HCT116 (cell line): Measurements from ENCODE around the gene SMIM11. TPM values are rescaled to one million over a fixed set of nuclear protein-coding genes. Genes with fewer than 3 reads are reported as not detected.

Experiments used
- ATAC-seq: fragments of 200-7000 bp; cut with Tn5 transposase; 2 replicates; pipeline ENCODE4 v1.9.1; 2020; ENCODE audit warnings: mild to moderate bottlenecking, moderate library complexity
- BruUV-seq: library from RNA; stranded (reverse); fragments of 400-500 nt; replicated peaks from 2 replicates; lab custom pipeline; 2021; lab: Mats Ljungman, UMichigan
- CTCF ChIA-PET: fragments of 300-600 bp; sonication (Branson Sonifier 250); formaldehyde crosslinking; loops from one replicate; lab custom pipeline; 2021; ENCODE audit warnings: antibody characterized with exemption; lab: Charles Lee
- POLR2A ChIA-PET: fragments of 300-600, 350-600 bp; sonication (Branson Sonifier 250); formaldehyde crosslinking; loops from one replicate; lab custom pipeline; 2021; ENCODE audit warnings: antibody characterized with exemption; lab: Charles Lee
- RAD21 ChIA-PET, 2 experiments: fragments of 300-600 bp; sonication (Branson Sonifier 250); formaldehyde crosslinking; loops; one replicate each; lab custom pipeline; 2023; ENCODE audit warnings: low total read pairs in 2 of 2; ENCODE audit not compliant: uncharacterized antibody in 2 of 2, unreplicated experiment in 2 of 2, low non-redundant PET in 1 of 2; lab: Charles Lee
- DNase-seq: peaks from one replicate; pipeline ENCODE4 v3.0.0-alpha.2; 2010; ENCODE audit warnings: low read depth, low spot score
- H2AFZ ChIP-seq: fragments of 200-600 bp; shearing (Covaris generic), sonication (generic); 2 replicates; pipeline ENCODE4 v1.6.1; 2017; ENCODE audit warnings: low read depth, mixed run types, mixed read lengths, antibody characterized with exemption, low read length; ENCODE audit not compliant: poor library complexity, severe bottlenecking
- H3K27ac ChIP-seq: 2 replicates; pipeline ENCODE4 v1.5.1; 2012; ENCODE audit warnings: low read depth, low read length
- H3K27me3 ChIP-seq: fragments of 200-600 bp; sonication (generic); 2 replicates; pipeline ENCODE4 v1.6.1; 2016; ENCODE audit warnings: mixed run types, low read length, mixed read lengths; ENCODE audit not compliant: insufficient read depth
- H3K36me3 ChIP-seq, 2 experiments: fragments of 200-500 bp in 1 of 2; fragments of 200-600 bp in 1 of 2; sonication (Bioruptor generic) in 1 of 2; sonication (generic) in 1 of 2; 2 replicates each; pipeline versions ENCODE4 v1.5.1 to v1.6.1; 2014 to 2016; ENCODE audit warnings: low read length in 2 of 2, inconsistent platforms in 1 of 2, mixed read lengths in 1 of 2, mixed run types in 1 of 2; ENCODE audit not compliant: insufficient read depth in 2 of 2, control insufficient read depth in 1 of 2
- H3K4me1 ChIP-seq, 2 experiments: fragments of 200-600 bp in 1 of 2; sonication (generic) in 1 of 2; 2 replicates each; pipeline versions ENCODE4 v1.5.1 to v1.6.1; 2012 to 2017; ENCODE audit warnings: low read length in 2 of 2, inconsistent platforms in 1 of 2, mild to moderate bottlenecking in 1 of 2, mixed read lengths in 1 of 2, mixed run types in 1 of 2, moderate library complexity in 1 of 2; ENCODE audit not compliant: insufficient read depth in 2 of 2, control insufficient read depth in 1 of 2
- H3K4me2 ChIP-seq: fragments of 200-600 bp; sonication (generic); 2 replicates; pipeline ENCODE4 v1.6.1; 2017; ENCODE audit warnings: mixed run types, low read length, mixed read lengths
- H3K4me3 ChIP-seq, 2 experiments: fragments of 200-600 bp in 1 of 2; sonication (generic) in 1 of 2; replicated peaks in 1 of 2; 2 replicates each; pipeline ENCODE4 v1.5.1; 2011 to 2016; ENCODE audit warnings: low read length in 2 of 2, control low read depth in 1 of 2, low read depth in 1 of 2, mild to moderate bottlenecking in 1 of 2, mixed read lengths in 1 of 2, mixed run types in 1 of 2
- H3K79me2 ChIP-seq: fragments of 200-600 bp; sonication (generic); 2 replicates; pipeline ENCODE4 v1.6.1; 2017; ENCODE audit warnings: mild to moderate bottlenecking, mixed run types, low read length, moderate library complexity, mixed read lengths; ENCODE audit not compliant: insufficient read depth
- H3K9ac ChIP-seq: fragments of 200-600 bp; sonication (generic); 2 replicates; pipeline ENCODE4 v1.6.1; 2016; ENCODE audit warnings: low read length, mixed read lengths
- H3K9me2 ChIP-seq: fragments of 200-600 bp; sonication (generic), shearing (Covaris generic); 2 replicates; pipeline ENCODE4 v1.6.1; 2017; ENCODE audit warnings: mixed run types, mild to moderate bottlenecking, moderate library complexity; ENCODE audit not compliant: insufficient read depth
- H3K9me3 ChIP-seq, 2 experiments: fragments of 200-500 bp in 1 of 2; fragments of 200-600 bp in 1 of 2; sonication (Bioruptor generic) in 1 of 2; sonication (generic) in 1 of 2; 2 replicates each; pipeline ENCODE4 v1.6.1; 2014 to 2017; ENCODE audit warnings: low read length in 2 of 2, mixed read lengths in 2 of 2, inconsistent platforms in 1 of 2, low read depth in 1 of 2, mild to moderate bottlenecking in 1 of 2, mixed run types in 1 of 2, moderate library complexity in 1 of 2; ENCODE audit not compliant: control insufficient read depth in 1 of 2, insufficient read depth in 1 of 2
- H4K20me1 ChIP-seq: fragments of 200-600 bp; sonication (generic), shearing (Covaris generic); 2 replicates; pipeline ENCODE4 v1.6.1; 2017; ENCODE audit warnings: mixed run types, mild to moderate bottlenecking, moderate library complexity; ENCODE audit not compliant: insufficient read depth
- CBX3 ChIP-seq: IDR thresholded peaks from 2 replicates; pipeline ENCODE4 v1.6.1; 2012; ENCODE audit warnings: low read depth
- CEBPB ChIP-seq: IDR thresholded peaks from 2 replicates; pipeline ENCODE4 v1.6.1; 2012; ENCODE audit warnings: low read depth
- EZH2phosphoT487 ChIP-seq: fragments of 200-600 bp; IDR thresholded peaks from 2 replicates; pipeline ENCODE4 v1.6.1; 2018; ENCODE audit warnings: antibody characterized with exemption, borderline replicate concordance
- FOSL1 ChIP-seq: IDR thresholded peaks from 2 replicates; pipeline ENCODE4 v1.6.1; 2012; ENCODE audit warnings: low read depth
- POLR2A ChIP-seq: IDR thresholded peaks from 2 replicates; pipeline ENCODE4 v1.7.0; 2011; ENCODE audit warnings: borderline replicate concordance; ENCODE audit not compliant: insufficient read depth, insufficient read length; ENCODE audit errors: extremely low read depth
- RAD21 ChIP-seq: IDR thresholded peaks from 2 replicates; pipeline ENCODE4 v1.6.1; 2012; ENCODE audit warnings: low read depth, mild to moderate bottlenecking
- REST ChIP-seq: IDR thresholded peaks from 2 replicates; pipeline ENCODE4 v1.6.1; 2012; ENCODE audit warnings: low read depth
- SRF ChIP-seq: IDR thresholded peaks from 2 replicates; pipeline ENCODE4 v1.6.1; 2012; ENCODE audit warnings: low read depth
- TCF7L2 ChIP-seq: IDR thresholded peaks from 2 replicates; pipeline ENCODE4 v1.7.0; 2011; ENCODE audit warnings: borderline replicate concordance, inconsistent platforms; ENCODE audit not compliant: insufficient read depth, insufficient read length; ENCODE audit errors: extremely low read depth
- YY1 ChIP-seq: IDR thresholded peaks from 2 replicates; pipeline ENCODE4 v1.6.1; 2011; ENCODE audit warnings: low read length, low read depth, moderate library complexity, mild to moderate bottlenecking; ENCODE audit not compliant: insufficient replicate concordance; ENCODE audit errors: extremely low read depth
- ZBTB33 ChIP-seq: IDR thresholded peaks from 2 replicates; pipeline ENCODE4 v1.6.1; 2011; ENCODE audit warnings: mild to moderate bottlenecking, low read length, moderate library complexity; ENCODE audit not compliant: insufficient replicate concordance; ENCODE audit errors: extremely low read depth
- ZNF274 ChIP-seq: fragments of 200-500 bp; sonication (Bioruptor generic); IDR thresholded peaks from 2 replicates; pipeline ENCODE4 v1.6.1; 2014; ENCODE audit warnings: mild to moderate bottlenecking, low read depth, low read length, inconsistent platforms
- intact Hi-C: fragments of 100-400 bp; cut with micrococcal nuclease; formaldehyde crosslinking; loops from 2 replicates; pipeline ENCODE4 v1.10.0; 2022
- total RNA-seq: library from RNA; stranded (reverse); gene quantifications from one replicate; pipeline ENCODE4 v1.2.1, GENCODE V29; 2021; ENCODE audit not compliant: unreplicated experiment
- TF ChIP-seq, protein P1 (sequence below), 3 experiments: fragments of 200-600 bp in 1 of 3; sonication (generic) in 1 of 3; IDR thresholded peaks in 2 of 3; conservative IDR thresholded peaks in 1 of 3; 2 replicates each; pipeline ENCODE4 v1.5.1; 2012 to 2017; ENCODE audit warnings: low read depth in 2 of 3, low read length in 2 of 3, antibody characterized with exemption in 1 of 3, borderline replicate concordance in 1 of 3, control low read depth in 1 of 3, mild to moderate bottlenecking in 1 of 3, mixed read lengths in 1 of 3, mixed run types in 1 of 3, moderate library complexity in 1 of 3; ENCODE audit not compliant: insufficient read depth in 1 of 3
- TF ChIP-seq, protein P2 (sequence below): IDR thresholded peaks from 2 replicates; pipeline ENCODE4 v1.6.1; 2012

SMIM11 gene
- total RNA-seq, 1 experiment from 2014 or later, result 18.9 TPM

GRCh38 chr21:34337741-34338140 lies 37.6 kb upstream of the SMIM11 start:
- no TSS peak for BruUV-seq
- TF ChIP-seq ZNF274 (no peak), YY1 (no peak), CEBPB (no peak), SRF (no peak), EZH2phosphoT487 (no peak), ZBTB33 (no peak), CBX3 (no peak), RAD21 (no peak), FOSL1 (no peak), POLR2A (no peak), TCF7L2 (no peak), REST (no peak)
- TF ChIP-seq, protein P1, sequence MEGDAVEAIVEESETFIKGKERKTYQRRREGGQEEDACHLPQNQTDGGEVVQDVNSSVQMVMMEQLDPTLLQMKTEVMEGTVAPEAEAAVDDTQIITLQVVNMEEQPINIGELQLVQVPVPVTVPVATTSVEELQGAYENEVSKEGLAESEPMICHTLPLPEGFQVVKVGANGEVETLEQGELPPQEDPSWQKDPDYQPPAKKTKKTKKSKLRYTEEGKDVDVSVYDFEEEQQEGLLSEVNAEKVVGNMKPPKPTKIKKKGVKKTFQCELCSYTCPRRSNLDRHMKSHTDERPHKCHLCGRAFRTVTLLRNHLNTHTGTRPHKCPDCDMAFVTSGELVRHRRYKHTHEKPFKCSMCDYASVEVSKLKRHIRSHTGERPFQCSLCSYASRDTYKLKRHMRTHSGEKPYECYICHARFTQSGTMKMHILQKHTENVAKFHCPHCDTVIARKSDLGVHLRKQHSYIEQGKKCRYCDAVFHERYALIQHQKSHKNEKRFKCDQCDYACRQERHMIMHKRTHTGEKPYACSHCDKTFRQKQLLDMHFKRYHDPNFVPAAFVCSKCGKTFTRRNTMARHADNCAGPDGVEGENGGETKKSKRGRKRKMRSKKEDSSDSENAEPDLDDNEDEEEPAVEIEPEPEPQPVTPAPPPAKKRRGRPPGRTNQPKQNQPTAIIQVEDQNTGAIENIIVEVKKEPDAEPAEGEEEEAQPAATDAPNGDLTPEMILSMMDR (IDR thresholded peaks at IDR 0.05 in 2 of 3, conservative IDR thresholded peaks at IDR 0.05 in 1 of 3; ENCODE audit: borderline replicate concordance in 1 of 3, insufficient read depth in 1 of 3, low read depth in 2 of 3, low read length in 2 of 3), result no peak
- TF ChIP-seq, protein P2, sequence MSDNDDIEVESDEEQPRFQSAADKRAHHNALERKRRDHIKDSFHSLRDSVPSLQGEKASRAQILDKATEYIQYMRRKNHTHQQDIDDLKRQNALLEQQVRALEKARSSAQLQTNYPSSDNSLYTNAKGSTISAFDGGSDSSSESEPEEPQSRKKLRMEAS, result no peak
- Histone ChIP-seq H3K9me2 (no peaks in the 10 kb centered on the region), H3K27me3 (no peaks in the 10 kb centered on the region), H3K79me2 (no peaks in the 10 kb centered on the region), H2AFZ (no peak overlapping the region), H3K4me3 (no peak overlapping the region), H3K4me2 (peak overlapping the region; percentile 7; the same call in 1 of the 2 replicates), H4K20me1 (no peaks in the 10 kb centered on the region), H3K36me3 (no peaks in the 10 kb centered on the region), H3K27ac (no peak overlapping the region), H3K9ac (no peak overlapping the region), H3K9me3 (no peaks in the 10 kb centered on the region), H3K4me1 (peaks cover 0 to 6% of the 10 kb centered on the region in 2 experiments; a peak in 2 of 4 replicates)
- no peak for ATAC-seq
- DNase-seq, result no peak
- CTCF ChIA-PET, result interaction anchor here (1.1 kb wide), 1 partner anchor 10 kb away, joined by 5 read pairs; no protein-coding TSS in a partner anchor
- intact Hi-C loops, result loop anchor here (10.0 kb wide), 1 partner anchor 413 kb away; no protein-coding TSS in a partner anchor
- POLR2A ChIA-PET, result no interaction called here
- RAD21 ChIA-PET, result no interaction called here
